ENCODE results near the gene IFIT1B. TPM values are rescaled to one million over a fixed set of nuclear protein-coding genes. Genes with fewer than 3 reads are reported as not detected.

Gene IFIT1B
- total and polyA plus RNA-seq, 9 of the 15 experiments (the other 6 are each of a cell fraction or from before 2014, with no cell fraction given) = not detected

- H4K20me1 ChIP-seq (replicated peaks; ENCODE audit: control insufficient read depth, insufficient read depth, low read length) = no peaks in the 10 kb centered on the region
- DNase-seq (ENCODE audit: extremely low read depth in 1 of 4, low spot score in 3 of 4) = no peak
- in situ Hi-C loops (cut with MboI) (no loop called here), intact Hi-C loops (cut with micrococcal nuclease) (no loop called here)
- peaks cover 0 to 4% of the 10 kb centered on the region in 2 experiments; a peak in 2 of 5 replicates for H3K4me1 ChIP-seq (replicated peaks in 1 of 2; ENCODE audit: control insufficient read depth in 2 of 2, insufficient read depth in 2 of 2, low read length in 2 of 2)
- H3K27me3 ChIP-seq (ENCODE audit: control insufficient read depth in 2 of 2, insufficient read depth in 2 of 2, low read length in 2 of 2) = no peaks in the 10 kb centered on the region
- H3K27ac ChIP-seq (ENCODE audit: extremely low read depth, low read depth, low read length) = no peak overlapping the region
- WGBS (ENCODE audit: insufficient coverage, low coverage, missing lambda C conversion rate) = 75% methylated on average over 4 of the region's 4 CpGs
- H3K9me3 ChIP-seq (replicated peaks; ENCODE audit: control insufficient read depth, insufficient read depth, low read depth, low read length) = no peaks in the 10 kb centered on the region
- ChIA-PET CTCF (ENCODE audit: low intra/inter-chr PET ratio) (no interaction called here), POLR2A (no interaction called here)
- no peaks in the 10 kb centered on the region for H3K36me3 ChIP-seq (ENCODE audit: control insufficient read depth, insufficient read depth, low read length)
- no peak overlapping the region for H3K4me2 ChIP-seq (ENCODE audit: insufficient read depth, low read length)
- no peak overlapping the region for H3K9ac ChIP-seq (ENCODE audit: insufficient read depth in 1 of 2, low read depth in 2 of 2, low read length in 2 of 2)
- TF ChIP-seq MTA2 (IDR thresholded peaks at IDR 0.05; ENCODE audit: low read depth) (no peak), HDAC2 (IDR thresholded peaks at IDR 0.05) (no peak), NFE2L1 (tag; IDR thresholded peaks at IDR 0.05; ENCODE audit: borderline replicate concordance, low read depth) (no peak), SMAD1 (IDR thresholded peaks at IDR 0.05; ENCODE audit: low read depth, low read length, partially characterized antibody) (no peak), ZNF175 (CRISPR knock-in tag; IDR thresholded peaks at IDR 0.05; ENCODE audit: low read depth) (no peak), RCOR1 (IDR thresholded peaks at IDR 0.05; ENCODE audit: borderline replicate concordance in 1 of 2, low read depth in 2 of 2, low read length in 2 of 2) (no peak), TAF1 (IDR thresholded peaks at IDR 0.05; ENCODE audit: control insufficient read depth, extremely low read depth, insufficient read depth, low read length, severe bottlenecking) (no peak), RBM39 (optimal IDR thresholded peaks at IDR 0.05; ENCODE audit: low read depth, low read length) (no peak), ZKSCAN3 (CRISPR knock-in tag; IDR thresholded peaks at IDR 0.05) (no peak), BMI1 (IDR thresholded peaks at IDR 0.05; ENCODE audit: low read length) (no peak), POLR2H (tag; IDR thresholded peaks at IDR 0.05; ENCODE audit: low read depth) (no peak), NR1H2 (CRISPR knock-in tag; IDR thresholded peaks at IDR 0.05) (no peak), ERF (CRISPR knock-in tag; IDR thresholded peaks at IDR 0.05) (no peak), HMG20B (CRISPR knock-in tag; IDR thresholded peaks at IDR 0.05) (no peak), ID3 (CRISPR knock-in tag; IDR thresholded peaks at IDR 0.05) (no peak), ID3 (tag; IDR thresholded peaks at IDR 0.05) (no peak), POLR2AphosphoS5 (IDR thresholded peaks at IDR 0.05; ENCODE audit: control insufficient read depth, insufficient read depth, low read depth, low read length) (no peak), SAFB2 (IDR thresholded peaks at IDR 0.05; ENCODE audit: borderline replicate concordance, low read depth, low read length, severe bottlenecking) (no peak), BRD9 (IDR thresholded peaks at IDR 0.05; ENCODE audit: low read depth, partially characterized antibody) (no peak), ELF2 (CRISPR knock-in tag; IDR thresholded peaks at IDR 0.05) (no peak), CREM (IDR thresholded peaks at IDR 0.05; ENCODE audit: low read depth) (no peak)
- H3K9me1 ChIP-seq (ENCODE audit: control insufficient read depth, insufficient read depth, low read length) = no peaks in the 10 kb centered on the region
- no peak for FAIRE-seq
- no peak overlapping the region for H2AFZ ChIP-seq (ENCODE audit: low read depth, low read length)
- H3K4me3 ChIP-seq = no peak overlapping the region
- H3K79me2 ChIP-seq (ENCODE audit: control insufficient read depth, insufficient read depth, low read length) = no peaks in the 10 kb centered on the region
- no TSS peak for BruUV-seq (replicated peaks)
- no peak for ATAC-seq
Observed at GRCh38 chr10:89345367-89346000, 32.4 kb upstream of the IFIT1B start.

Measured in K562 (cell line).